ENCODE data around the gene ADCY2.

The ADCY2 gene

GRCh38 chr5:7638456-7638855, 242.5 kb downstream of the ADCY2 start:
- H3K4me3 ChIP-seq (ENCODE audit: low read depth, low read length): no peak overlapping the region
- DNase-seq (ENCODE audit: low read depth, low spot score): peak; percentile 79
- in situ Hi-C loops (cut with HindIII; ENCODE audit: low sequenced_read_pairs): no loop called here
- no peak for TF ChIP-seq CTCF (IDR thresholded peaks at IDR 0.05; ENCODE audit: low read depth, low read length)

GRCh38 chr5:7642029-7642428, 246.1 kb downstream of the ADCY2 start:
- peak; percentile 29 for DNase-seq (ENCODE audit: low read depth, low spot score)
- H3K4me3 ChIP-seq (ENCODE audit: low read depth, low read length): no peak overlapping the region
- in situ Hi-C loops (cut with HindIII; ENCODE audit: low sequenced_read_pairs): no loop called here
- TF ChIP-seq CTCF (IDR thresholded peaks at IDR 0.05; ENCODE audit: low read depth, low read length): no peak

- in situ Hi-C loops (cut with HindIII; ENCODE audit: low sequenced_read_pairs): no loop called here
- TF ChIP-seq CTCF (IDR thresholded peaks at IDR 0.05; ENCODE audit: low read depth, low read length): no peak
- no peak for DNase-seq (ENCODE audit: low read depth, low spot score)
- H3K4me3 ChIP-seq (ENCODE audit: low read depth, low read length): no peak overlapping the region
Measured at GRCh38 chr5:7644723-7645122, 248.8 kb downstream of the ADCY2 start.

- DNase-seq (ENCODE audit: low read depth, low spot score): peak; percentile 46
- in situ Hi-C loops (cut with HindIII; ENCODE audit: low sequenced_read_pairs): no loop called here
- no peak overlapping the region for H3K4me3 ChIP-seq (ENCODE audit: low read depth, low read length)
- no peak for TF ChIP-seq CTCF (IDR thresholded peaks at IDR 0.05; ENCODE audit: low read depth, low read length)
Measured at GRCh38 chr5:7650755-7651154, 254.8 kb downstream of the ADCY2 start.

GRCh38 chr5:7653046-7653445, 257.1 kb downstream of the ADCY2 start:
- no peak overlapping the region for H3K4me3 ChIP-seq (ENCODE audit: low read depth, low read length)
- TF ChIP-seq CTCF (IDR thresholded peaks at IDR 0.05; ENCODE audit: low read depth, low read length): no peak
- DNase-seq (ENCODE audit: low read depth, low spot score): peak; percentile 13
- in situ Hi-C loops (cut with HindIII; ENCODE audit: low sequenced_read_pairs): no loop called here

- DNase-seq (ENCODE audit: low read depth, low spot score): no peak
- in situ Hi-C loops (cut with HindIII; ENCODE audit: low sequenced_read_pairs): no loop called here
- H3K4me3 ChIP-seq (ENCODE audit: low read depth, low read length): no peak overlapping the region
- no peak for TF ChIP-seq CTCF (IDR thresholded peaks at IDR 0.05; ENCODE audit: low read depth, low read length)
Measured at GRCh38 chr5:7657153-7657552, 261.2 kb downstream of the ADCY2 start.

GRCh38 chr5:7659420-7659819, 263.5 kb downstream of the ADCY2 start:
- no peak for TF ChIP-seq CTCF (IDR thresholded peaks at IDR 0.05; ENCODE audit: low read depth, low read length)
- H3K4me3 ChIP-seq (ENCODE audit: low read depth, low read length): no peak overlapping the region
- in situ Hi-C loops (cut with HindIII; ENCODE audit: low sequenced_read_pairs): no loop called here
- peak; percentile 58 for DNase-seq (ENCODE audit: low read depth, low spot score)
